KG1 (cell line): Measurements from ENCODE around the gene MEGF10.

ENCODE experiments used
- DNase-seq: peaks from one replicate; lab custom pipeline; 2025; lab: John Stamatoyannopoulos, UW

Gene MEGF10

GRCh38 chr5:127440831-127441230 is 150.2 kb downstream of the MEGF10 start:
- DNase-seq, result no peak

DNA sequence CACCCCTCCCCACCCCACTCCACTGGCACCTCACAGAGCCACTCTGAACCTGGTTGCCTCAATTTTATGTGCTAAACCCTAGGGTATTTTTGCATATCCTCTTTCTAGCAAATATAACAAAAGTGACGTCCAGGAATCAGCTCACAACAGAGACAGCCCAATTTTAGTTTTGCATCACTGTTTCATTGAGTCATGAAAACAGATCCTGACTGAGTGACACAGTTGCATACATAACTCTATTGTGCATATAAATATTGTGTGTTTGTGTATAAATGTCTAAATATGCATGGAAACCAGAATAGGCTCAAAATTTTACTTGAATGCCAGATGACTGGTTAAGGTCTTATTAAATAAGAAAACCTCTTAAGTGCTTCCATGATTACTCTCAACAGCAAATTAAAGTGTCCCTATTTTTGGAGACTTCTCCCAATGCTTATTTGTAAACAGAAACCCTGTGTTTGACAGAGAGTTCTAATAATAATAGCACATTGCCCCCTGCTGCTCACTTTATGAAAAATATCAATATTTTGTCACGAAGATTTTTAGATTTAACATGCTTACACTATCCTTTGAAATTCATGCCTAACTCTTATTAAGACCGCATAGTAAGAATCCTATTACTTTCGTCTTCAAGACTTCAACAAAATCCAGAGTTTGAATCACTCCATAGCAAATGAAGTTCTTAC is 151.3 kb downstream of the MEGF10 start:
- DNase-seq, result no peak

DNA sequence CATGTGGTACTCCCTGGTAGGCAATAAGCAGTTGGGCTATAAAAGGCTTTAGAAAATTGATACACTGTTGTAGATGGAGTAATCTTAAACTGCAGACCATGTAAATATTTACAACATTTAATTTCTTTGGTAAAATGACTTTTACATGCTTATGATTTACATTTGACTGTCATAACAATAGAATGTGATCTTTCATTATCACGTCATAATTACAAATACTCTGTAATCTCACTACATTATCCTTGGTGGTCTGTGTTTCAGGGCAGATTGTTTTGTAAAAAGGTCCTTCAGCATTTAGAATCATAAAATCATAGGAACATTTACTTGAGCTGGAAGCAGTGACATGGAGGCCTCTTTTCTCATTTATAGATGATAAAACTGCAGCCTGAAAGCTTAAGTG is 153.6 kb downstream of the MEGF10 start:
- DNase-seq, result no peak

DNA sequence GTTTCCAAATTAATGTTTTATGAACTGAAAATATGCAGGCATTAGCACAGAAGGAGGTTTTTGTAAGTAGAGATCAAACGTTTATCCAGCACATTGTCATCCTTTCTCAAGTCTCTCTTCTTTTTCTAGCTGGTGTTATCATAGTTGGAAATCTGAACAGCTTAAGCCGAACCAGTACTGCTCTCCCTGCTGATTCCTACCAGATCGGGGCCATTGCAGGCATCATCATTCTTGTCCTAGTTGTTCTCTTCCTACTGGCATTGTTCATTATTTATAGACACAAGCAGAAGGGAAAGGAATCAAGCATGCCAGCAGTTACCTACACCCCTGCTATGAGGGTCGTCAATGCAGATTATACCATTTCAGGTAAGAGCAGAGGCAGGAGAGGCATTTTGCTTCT is 154.7 kb downstream of the MEGF10 start:
- no peak for DNase-seq

- DNase-seq, result no peak
These were observed 156.0 kb downstream of the MEGF10 start for GRCh38 chr5:127446626-127447025.

GRCh38 chr5:127447827-127448226 is 157.2 kb downstream of the MEGF10 start:
- no peak for DNase-seq

DNA sequence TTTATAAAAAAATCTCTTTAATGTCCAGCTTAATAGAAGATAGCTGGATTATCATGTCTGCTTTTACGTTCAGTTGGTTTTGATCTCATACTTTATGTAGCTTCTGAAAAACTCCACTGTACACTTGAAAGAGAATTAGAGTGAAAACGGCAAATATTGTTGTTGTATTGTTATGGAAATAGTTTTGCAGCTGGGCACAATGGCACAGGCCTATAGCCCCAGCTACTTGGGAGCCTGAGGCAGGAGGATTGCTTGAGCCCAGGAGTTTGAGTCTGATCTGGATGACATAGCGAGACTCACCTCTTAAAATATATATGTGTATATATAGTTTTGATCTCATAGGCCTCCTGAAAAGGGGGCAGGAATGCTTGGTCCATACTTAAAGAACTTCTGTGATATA is 159.4 kb downstream of the MEGF10 start:
- no peak for DNase-seq

- DNase-seq, result no peak
These were observed 160.5 kb downstream of the MEGF10 start for GRCh38 chr5:127451096-127451495.

GRCh38 chr5:127452626-127453025 is 162.0 kb downstream of the MEGF10 start:
- no peak for DNase-seq

- DNase-seq, result no peak
These were observed 180.6 kb downstream of the MEGF10 start for GRCh38 chr5:127471211-127471610.

DNA sequence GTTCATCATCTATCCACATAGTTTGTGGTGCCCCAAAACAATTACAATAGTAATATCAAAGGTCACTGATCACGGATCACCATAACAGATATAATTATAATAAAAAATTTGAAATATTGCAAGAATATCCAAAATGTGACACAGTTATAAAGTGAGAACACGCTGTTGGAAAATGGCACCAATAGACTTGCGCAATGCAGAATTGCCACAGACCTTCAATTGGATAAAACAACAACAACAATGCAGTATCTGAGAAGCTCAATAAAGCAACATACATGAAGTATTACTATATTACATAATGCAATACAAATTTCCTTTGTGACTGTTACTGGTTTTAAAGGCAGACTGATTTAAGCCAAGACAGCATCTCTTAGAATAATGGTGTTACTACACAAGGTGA is 182.1 kb downstream of the MEGF10 start:
- DNase-seq, result no peak

DNA sequence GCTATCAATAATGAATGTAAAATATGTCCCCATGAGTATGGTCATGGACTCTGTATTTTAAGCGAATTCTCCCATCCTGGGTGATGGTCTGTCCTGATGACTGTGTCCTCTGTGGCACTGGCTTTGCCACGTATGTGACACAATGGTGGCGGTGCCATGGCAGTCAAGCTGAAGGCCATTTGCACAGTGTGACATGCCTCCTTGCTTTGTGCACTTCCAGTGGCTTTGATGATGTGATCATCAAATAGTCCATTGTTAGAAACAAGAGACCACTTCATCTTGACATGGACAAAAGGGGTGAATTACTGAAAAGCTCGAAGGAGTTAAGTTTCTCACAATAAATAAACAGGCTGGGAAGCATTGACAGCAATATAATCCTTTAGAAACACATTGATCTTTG is 195.9 kb downstream of the MEGF10 start:
- no peak for DNase-seq

- DNase-seq, result peak; percentile 13
These were observed 202.5 kb downstream of the MEGF10 start for GRCh38 chr5:127492854-127493738.

DNA sequence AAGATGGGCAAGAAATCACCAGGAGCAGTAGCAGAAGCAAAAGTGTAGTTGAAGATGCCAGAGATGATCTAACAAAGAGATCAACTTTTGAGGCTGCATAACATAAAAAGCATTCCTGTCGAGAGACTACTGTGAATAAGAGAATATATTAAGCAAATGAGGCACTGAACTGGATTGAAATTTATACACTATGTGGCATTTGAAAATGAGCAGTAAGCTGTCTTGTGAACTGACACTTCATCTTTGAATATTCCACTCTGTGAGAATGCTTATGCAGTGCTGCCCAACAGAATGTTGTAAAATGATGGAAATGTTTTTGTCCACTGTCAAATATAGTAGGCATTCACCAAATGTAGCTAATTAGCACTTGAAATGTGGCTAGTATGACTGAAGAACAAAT is 208.0 kb downstream of the MEGF10 start:
- DNase-seq, result no peak

DNA sequence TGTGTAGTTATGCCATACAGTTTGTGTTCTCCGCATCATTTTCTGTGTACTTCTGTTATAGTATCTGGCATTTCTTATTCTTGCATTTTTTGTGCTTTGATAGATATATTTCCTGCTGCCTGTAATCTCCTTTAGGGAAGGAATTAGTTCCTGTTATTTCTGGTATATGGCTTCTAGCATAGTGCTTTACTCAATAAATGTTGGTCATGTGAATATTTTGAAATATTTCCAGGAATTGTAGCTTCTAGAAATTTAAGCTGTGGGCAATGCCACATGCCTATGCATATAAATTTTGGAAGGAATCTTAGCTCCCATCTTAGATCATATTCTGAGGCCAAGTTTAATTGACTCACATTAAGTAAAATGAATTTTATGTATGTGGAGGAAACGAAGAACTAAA is 215.3 kb downstream of the MEGF10 start:
- DNase-seq, result no peak

GRCh38 chr5:127506616-127507015 is 216.0 kb downstream of the MEGF10 start:
- DNase-seq, result no peak

DNA sequence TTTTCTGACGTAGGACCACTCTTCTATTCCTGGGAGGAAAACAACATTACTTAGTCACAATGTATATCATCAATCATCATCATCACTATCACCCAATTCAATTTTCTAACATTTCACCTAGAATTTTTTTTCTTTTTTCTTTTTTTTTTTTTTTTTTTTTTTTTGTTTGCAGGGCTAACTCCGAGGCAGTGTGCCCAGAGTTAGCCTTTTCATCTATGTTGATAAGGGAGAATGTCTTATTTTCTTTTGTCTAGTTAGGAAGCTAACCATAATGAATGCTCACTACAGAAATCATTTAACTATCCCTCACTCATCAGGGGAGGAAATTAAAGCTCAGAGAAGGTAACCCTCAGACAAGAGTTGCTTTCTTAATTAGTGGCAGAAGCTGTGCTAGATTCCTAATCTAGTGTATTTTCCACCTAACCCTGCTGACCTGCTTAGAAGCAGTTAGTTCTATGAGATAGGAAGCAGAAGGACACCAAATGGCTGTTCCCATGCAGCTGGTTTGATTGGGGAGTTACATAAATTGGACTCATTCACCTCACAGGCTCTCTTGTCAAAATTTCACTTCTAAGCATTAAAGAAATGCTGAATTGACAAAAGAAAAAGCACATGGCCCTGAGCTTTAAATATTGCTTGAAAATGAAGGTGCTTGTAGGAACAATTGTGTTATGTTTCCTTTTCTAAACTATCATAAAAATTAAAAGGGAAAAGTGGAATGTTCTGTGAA is 218.2 kb downstream of the MEGF10 start:
- DNase-seq, result no peak
